NCI-H345 (cell line): ENCODE data around the gene DISC1.
"Not testable (repeated sequence)": the region's sequence is repeated elsewhere in the genome, so short reads cannot be mapped to it uniquely, and the experiment has no call there.

ENCODE experiments used
- DNase-seq: peaks from one replicate; lab custom pipeline; 2025; lab: John Stamatoyannopoulos, UW

Gene DISC1

GRCh38 chr1:231626535-231626950, at the start of gene DISC1:
Gene DISC1, plus strand, starts transcription at chr1:231626790. Its CDS starts 78 bp downstream, at chr1:231626868.
- peak; percentile 80 for DNase-seq

DNA sequence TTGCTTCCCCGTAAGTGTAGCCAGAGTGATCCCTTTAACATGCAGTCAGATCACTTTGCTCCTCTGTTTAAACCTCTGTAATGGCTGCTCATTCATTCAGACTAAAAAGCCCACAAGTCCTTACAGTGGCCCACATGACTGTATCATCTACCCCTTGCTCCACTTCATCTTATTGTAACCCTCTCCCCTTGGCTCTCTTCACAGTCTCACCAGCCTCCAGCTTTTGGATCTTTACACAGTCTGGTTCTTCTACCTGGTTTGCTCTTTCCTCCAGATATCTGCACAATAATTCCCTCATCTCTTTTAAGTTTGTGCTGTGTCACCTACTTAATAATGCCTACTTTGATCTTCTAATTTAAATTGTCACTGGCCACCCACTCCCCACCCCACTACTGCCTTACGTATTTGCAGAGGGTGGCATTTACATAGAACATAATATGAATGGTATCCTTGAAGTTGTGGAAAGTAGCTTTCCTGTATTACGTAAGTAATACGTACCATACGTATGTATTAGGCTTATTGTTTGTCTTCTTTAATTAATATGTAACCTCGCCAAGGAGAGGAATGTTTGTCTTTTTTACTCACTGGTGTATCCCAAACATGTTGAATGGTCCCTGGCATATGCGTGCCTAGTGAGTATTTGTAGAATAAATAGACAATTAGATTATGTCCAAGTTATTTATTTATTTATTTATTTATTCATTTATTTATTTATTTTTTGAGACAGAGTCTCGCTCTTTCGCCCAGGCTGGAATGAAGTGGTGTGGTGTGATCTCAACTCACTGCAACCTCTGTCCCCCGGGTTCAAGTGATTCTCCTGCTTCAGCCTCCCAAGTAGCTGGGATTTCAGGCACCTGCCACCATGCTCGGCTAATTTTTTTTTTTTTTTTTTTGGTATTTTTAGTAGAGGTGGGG, 49.5 kb upstream of the DISC1 start:
- no peak for DNase-seq

GRCh38 chr1:231580874-231581273, 45.7 kb upstream of the DISC1 start:
- DNase-seq: no peak

DNA sequence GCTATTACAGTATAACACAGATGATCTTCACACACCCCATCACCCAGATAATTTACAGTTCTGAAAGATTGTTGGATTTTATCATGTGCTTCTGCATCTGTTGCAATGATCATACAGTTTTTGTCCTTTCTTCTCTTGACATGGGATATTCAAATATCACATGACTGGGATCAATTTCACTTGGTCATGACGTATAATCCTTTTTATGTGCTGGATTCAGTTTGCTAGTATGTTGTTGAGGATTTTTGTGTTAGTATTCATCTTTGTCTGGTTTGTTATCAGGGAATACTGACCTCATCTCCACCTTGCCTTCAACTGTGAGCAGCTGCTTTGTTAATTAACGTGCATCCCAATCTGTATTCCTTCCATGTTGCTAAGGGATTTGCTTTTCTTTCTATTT, 44.7 kb upstream of the DISC1 start:
- DNase-seq: no peak

DNA sequence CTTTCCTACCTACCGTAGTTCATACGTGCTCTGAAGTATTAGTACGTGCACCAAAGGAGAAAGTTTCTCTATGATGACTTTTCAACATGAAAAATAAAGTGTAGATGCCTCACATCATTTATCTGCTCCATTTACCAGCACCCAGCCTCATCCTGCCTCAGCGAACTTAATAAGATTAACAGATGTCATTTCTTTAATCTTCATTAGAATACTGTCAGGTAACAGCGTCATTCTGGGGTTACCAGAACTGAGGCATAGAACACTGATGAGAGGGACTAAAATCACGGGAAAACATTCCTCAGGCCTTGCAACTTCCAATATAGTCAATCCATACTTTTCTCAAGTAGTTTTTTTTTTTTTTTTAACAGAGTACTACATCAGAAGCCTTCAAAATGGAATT, 43.2 kb upstream of the DISC1 start:
- no peak for DNase-seq

DNA sequence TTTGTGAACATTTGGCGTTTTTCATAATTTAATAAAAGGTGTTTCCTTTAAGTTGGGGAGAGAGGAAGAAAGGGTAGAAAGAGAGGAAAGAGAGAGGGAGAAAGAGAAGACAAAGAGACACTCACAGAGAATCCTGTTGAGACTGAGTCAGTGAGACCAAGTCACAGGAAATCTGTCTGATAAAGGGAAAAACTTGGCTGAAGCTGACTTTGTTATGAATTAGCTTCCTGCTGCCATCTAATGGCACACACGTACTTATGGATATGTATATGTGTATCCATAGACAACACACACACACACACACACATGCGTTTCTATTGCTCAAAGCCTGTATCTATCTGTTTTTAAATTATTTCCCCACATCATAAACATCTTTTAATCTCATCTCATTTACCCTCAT, 42.5 kb upstream of the DISC1 start:
- peak; percentile 9 for DNase-seq

GRCh38 chr1:231584921-231585320, 41.7 kb upstream of the DISC1 start:
- DNase-seq: no peak

GRCh38 chr1:231590453-231591198, 36.0 kb upstream of the DISC1 start:
- no peak for DNase-seq

DNA sequence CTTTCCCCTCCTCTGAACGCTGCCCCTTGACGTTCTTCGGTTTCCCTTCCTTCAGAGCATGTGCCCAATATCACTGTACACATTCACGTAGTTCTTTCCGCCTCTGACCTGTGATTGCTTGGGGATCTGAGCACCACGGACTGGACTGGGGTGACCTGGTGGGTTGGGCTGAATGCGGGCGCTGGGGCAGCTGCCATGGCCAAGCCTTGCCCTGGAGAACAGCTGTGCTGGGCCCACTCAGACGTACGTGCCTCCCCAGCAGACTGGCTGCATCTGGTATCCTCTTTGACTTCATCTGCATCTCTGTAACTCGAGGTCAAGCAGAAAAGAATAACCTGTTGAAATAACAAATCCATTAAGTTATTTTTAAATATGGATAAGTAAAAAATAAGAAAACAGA, 35.1 kb upstream of the DISC1 start:
- no peak for DNase-seq

DNA sequence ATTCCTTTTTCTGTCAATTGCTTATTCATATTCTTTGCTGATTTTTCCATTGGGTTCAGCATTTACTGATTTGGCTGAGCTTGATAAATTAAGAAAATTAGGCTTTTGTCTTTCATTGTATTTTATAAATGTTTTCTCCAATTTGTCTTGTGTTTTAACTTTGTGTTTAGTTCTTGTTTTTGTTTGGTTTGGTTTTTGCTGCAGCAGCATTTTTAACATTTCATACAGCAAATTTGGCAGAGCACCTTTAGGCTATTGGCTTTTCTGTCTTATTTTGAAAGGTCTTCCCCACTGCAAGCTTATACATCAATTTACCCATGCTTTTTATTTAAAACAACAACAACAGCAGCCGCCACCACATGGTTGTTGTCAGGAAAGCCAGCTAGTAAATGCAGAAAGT, 33.8 kb upstream of the DISC1 start:
- no peak for DNase-seq

GRCh38 chr1:231593264-231593663, 33.3 kb upstream of the DISC1 start:
- not testable (repeated sequence) for DNase-seq

DNA sequence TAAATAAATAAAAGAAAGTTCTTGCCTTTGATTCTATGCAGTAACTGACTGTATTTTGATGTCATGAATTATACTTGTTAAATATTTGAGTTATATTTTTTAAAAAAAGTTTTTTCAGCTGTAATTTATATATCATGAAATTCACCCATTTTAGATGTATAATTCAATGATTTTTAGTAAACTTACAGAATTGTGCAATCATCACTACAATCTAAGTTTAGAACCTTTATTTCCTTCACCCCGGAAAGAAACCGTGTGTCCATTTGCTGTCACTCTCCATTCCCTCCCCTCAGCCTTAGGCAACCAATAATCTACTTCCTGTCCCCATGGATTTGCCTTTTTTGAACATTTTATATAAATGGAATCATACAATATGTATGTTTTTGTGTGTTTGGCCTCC, 32.5 kb upstream of the DISC1 start:
- DNase-seq: no peak

DNA sequence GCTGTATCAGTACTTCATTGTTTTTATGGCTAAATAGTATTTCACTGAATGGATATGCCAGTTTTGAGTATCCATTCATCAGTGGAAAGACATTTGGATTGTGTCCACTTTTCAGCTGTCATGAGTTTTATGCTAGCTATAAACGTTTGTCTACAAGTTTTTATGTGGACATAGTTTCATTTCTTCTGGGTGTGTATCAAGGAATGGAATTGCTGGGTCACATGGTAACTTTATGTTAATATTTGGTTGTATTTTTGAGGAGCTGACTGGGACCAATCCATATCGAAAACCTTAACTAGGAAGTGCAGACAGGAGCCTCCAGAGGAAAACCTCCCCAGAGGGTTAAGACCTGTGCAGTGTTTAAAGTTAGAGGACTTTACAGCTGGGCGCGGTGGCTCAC, 31.8 kb upstream of the DISC1 start:
- no peak for DNase-seq

DNA sequence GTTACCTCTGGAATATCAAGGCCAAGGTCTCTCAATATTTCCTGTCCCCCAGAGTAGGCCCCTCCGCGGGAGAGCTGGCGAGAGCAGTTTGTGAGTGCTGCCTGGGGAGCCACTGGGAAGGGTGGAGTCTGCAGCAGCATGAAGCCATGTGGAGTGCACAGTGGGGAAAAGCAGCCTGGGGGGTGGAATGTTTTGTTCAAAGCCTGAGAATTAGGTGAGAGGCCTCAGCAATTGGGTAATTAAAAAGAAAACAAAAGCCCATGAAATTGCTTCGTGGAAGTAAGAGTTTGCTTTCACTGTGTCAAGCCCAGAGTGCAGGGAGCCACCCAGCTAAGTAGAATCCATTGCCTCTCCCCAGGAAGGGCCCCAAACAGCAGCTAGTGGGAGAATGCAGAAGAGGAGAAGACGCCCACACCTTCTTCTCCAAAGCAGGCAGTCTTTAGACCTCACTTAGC, 30.2 kb upstream of the DISC1 start:
- peak; percentile 51 for DNase-seq

- no peak for DNase-seq
Observed at GRCh38 chr1:231597971-231598370, 28.6 kb upstream of the DISC1 start.

- no peak for DNase-seq
Observed at GRCh38 chr1:231600458-231600976, 26.1 kb upstream of the DISC1 start.

- DNase-seq: no peak
Observed at GRCh38 chr1:231601824-231602672, 24.5 kb upstream of the DISC1 start.

DNA sequence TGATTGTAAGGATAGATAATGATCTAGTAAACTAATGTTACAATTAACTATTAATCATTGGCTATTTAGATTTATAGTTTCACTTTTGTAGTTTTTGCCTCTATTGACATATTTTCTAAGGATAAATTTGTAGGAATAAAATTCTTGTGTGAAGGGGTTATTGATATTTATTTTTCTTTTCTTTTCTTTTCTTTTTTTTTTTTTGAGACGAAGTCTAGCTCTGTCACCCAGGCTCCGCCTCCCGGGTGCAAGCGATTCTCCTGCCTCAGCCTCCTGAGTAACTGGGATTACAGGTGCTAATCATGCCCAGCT, 24.0 kb upstream of the DISC1 start:
- DNase-seq: no peak

GRCh38 chr1:231603598-231604275, 22.9 kb upstream of the DISC1 start:
- DNase-seq: peak; percentile 74

DNA sequence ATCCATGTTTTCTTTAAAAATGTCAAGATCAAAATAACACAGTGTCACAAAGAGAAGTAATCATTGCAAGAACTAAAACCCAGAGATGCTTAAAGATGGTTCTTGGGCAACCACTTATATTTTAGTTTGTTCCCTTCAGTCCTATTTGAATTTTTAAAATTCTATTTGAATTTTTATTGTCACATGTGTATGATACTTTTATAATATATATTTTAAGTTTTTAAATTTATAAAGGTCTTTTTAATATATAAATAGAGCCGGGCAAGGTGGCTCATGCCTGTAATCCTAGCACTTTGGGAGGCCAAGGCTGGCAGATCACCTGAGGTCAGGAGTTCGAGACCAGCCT, 22.3 kb upstream of the DISC1 start:
- no peak for DNase-seq
